H9 (cell line): Measurements from ENCODE around the gene AMIGO1. TPM values are rescaled to one million over a fixed set of nuclear protein-coding genes. Genes with fewer than 3 reads are reported as not detected.

Experiments used
- DNase-seq: peaks from one replicate; pipeline ENCODE4 v3.0.0-alpha.2; 2017
- H2AFZ ChIP-seq: one replicate; pipeline ENCODE4 v1.6.1; 2013; ENCODE audit warnings: mild to moderate bottlenecking, low read length, control low read depth, moderate library complexity
- H2AK5ac ChIP-seq: 2 replicates; pipeline ENCODE4 v1.6.1; 2013; ENCODE audit warnings: low read length, control low read depth, mixed read lengths; ENCODE audit not compliant: insufficient read length
- H2BK120ac ChIP-seq: one replicate; pipeline ENCODE4 v1.6.1; 2013; ENCODE audit warnings: low read depth, mild to moderate bottlenecking, low read length, control low read depth, inconsistent platforms; ENCODE audit not compliant: poor library complexity, severe bottlenecking
- H2BK12ac ChIP-seq: 2 replicates; pipeline ENCODE4 v1.6.1; 2013; ENCODE audit warnings: low read length, control low read depth, mixed read lengths, low read depth; ENCODE audit not compliant: insufficient read length
- H2BK15ac ChIP-seq: 2 replicates; pipeline ENCODE4 v1.6.1; 2013; ENCODE audit warnings: low read depth, low read length, control low read depth
- H2BK20ac ChIP-seq: one replicate; pipeline ENCODE4 v1.6.1; 2013; ENCODE audit warnings: low read depth, mild to moderate bottlenecking, low read length, control low read depth, inconsistent platforms; ENCODE audit not compliant: poor library complexity, severe bottlenecking
- H2BK5ac ChIP-seq: 2 replicates; pipeline ENCODE4 v1.6.1; 2013; ENCODE audit warnings: low read length, control low read depth, mixed read lengths; ENCODE audit not compliant: insufficient read length
- H3K14ac ChIP-seq: 2 replicates; pipeline ENCODE4 v1.6.1; 2013; ENCODE audit warnings: low read length, control low read depth; ENCODE audit not compliant: insufficient read depth
- H3K18ac ChIP-seq: 2 replicates; pipeline ENCODE4 v1.6.1; 2013; ENCODE audit warnings: low read depth, mild to moderate bottlenecking, mixed read lengths, low read length, control low read depth; ENCODE audit not compliant: insufficient read length
- H3K23ac ChIP-seq: 2 replicates; pipeline ENCODE4 v1.6.1; 2013; ENCODE audit warnings: low read length, control low read depth, mixed read lengths, low read depth; ENCODE audit not compliant: insufficient read length
- H3K23me2 ChIP-seq: 2 replicates; pipeline ENCODE4 v1.6.1; 2013; ENCODE audit warnings: low read depth, mild to moderate bottlenecking, mixed read lengths, low read length, control low read depth; ENCODE audit not compliant: insufficient read length, poor library complexity, severe bottlenecking
- H3K27ac ChIP-seq: 2 replicates; pipeline ENCODE4 v1.5.1; 2013; ENCODE audit warnings: low read length, control low read depth, mixed read lengths, low read depth; ENCODE audit not compliant: insufficient read length
- H3K27me3 ChIP-seq: 2 replicates; pipeline ENCODE4 v1.6.1; 2013; ENCODE audit warnings: low read length, control low read depth, inconsistent platforms; ENCODE audit not compliant: insufficient read depth
- H3K4ac ChIP-seq: 2 replicates; pipeline ENCODE4 v1.6.1; 2013; ENCODE audit warnings: low read depth, mild to moderate bottlenecking, control low read depth, inconsistent platforms, low read length, moderate library complexity
- H3K4me1 ChIP-seq: 2 replicates; pipeline ENCODE4 v1.6.1; 2013; ENCODE audit warnings: low read length, control low read depth, inconsistent platforms; ENCODE audit not compliant: insufficient read depth
- H3K4me2 ChIP-seq: 2 replicates; pipeline ENCODE4 v1.6.1; 2013; ENCODE audit warnings: low read length, control low read depth, mixed read lengths; ENCODE audit not compliant: insufficient read length, insufficient read depth
- H3K56ac ChIP-seq: 2 replicates; pipeline ENCODE4 v1.6.1; 2013; ENCODE audit warnings: low read depth, mild to moderate bottlenecking, mixed read lengths, low read length, control low read depth; ENCODE audit not compliant: insufficient read length
- H3K79me1 ChIP-seq: 2 replicates; pipeline ENCODE4 v1.6.1; 2013; ENCODE audit warnings: low read depth, mild to moderate bottlenecking, moderate library complexity, low read length, control low read depth, inconsistent platforms; ENCODE audit not compliant: insufficient read depth, poor library complexity, severe bottlenecking
- H3K79me2 ChIP-seq: 2 replicates; pipeline ENCODE4 v1.6.1; 2013; ENCODE audit warnings: low read length, control low read depth, inconsistent platforms; ENCODE audit not compliant: insufficient read depth
- H3K9ac ChIP-seq: 2 replicates; pipeline ENCODE4 v1.6.1; 2013; ENCODE audit warnings: low read length, control low read depth, mixed read lengths; ENCODE audit not compliant: insufficient read length; ENCODE audit errors: extremely low read depth
- H3K9me3 ChIP-seq: one replicate; pipeline ENCODE4 v1.6.1; 2013; ENCODE audit warnings: low read depth, low read length, inconsistent platforms; ENCODE audit not compliant: control insufficient read depth
- H3T11ph ChIP-seq: one replicate; pipeline ENCODE4 v1.6.1; 2013; ENCODE audit warnings: mild to moderate bottlenecking, low read length, control low read depth, inconsistent platforms
- H4K20me1 ChIP-seq: one replicate; pipeline ENCODE4 v1.6.1; 2013; ENCODE audit not compliant: control insufficient read depth, insufficient read length, insufficient read depth
- H4K5ac ChIP-seq: 2 replicates; pipeline ENCODE4 v1.6.1; 2013; ENCODE audit warnings: low read depth, mild to moderate bottlenecking, mixed read lengths, low read length, control low read depth; ENCODE audit not compliant: insufficient read length
- H4K8ac ChIP-seq: replicated peaks from 2 replicates; pipeline ENCODE4 v1.6.1; 2013; ENCODE audit warnings: low read length, control low read depth, mixed read lengths, low read depth; ENCODE audit not compliant: insufficient read length
- H4K91ac ChIP-seq: 2 replicates; pipeline ENCODE4 v1.6.1; 2013; ENCODE audit warnings: low read depth, mild to moderate bottlenecking, moderate library complexity, mixed read lengths, low read length, control low read depth; ENCODE audit not compliant: insufficient read length
- H3K27ac Mint-ChIP-seq, 3 experiments: 2 replicates in 2 of 3; 3 replicates in 1 of 3; pipeline ENCODE4 v1.8.0; 2020 to 2021; ENCODE audit warnings: mixed read lengths in 3 of 3, mild to moderate bottlenecking in 1 of 3, moderate library complexity in 1 of 3
- H3K27me3 Mint-ChIP-seq: 2 replicates; pipeline ENCODE4 v1.8.0; 2021; ENCODE audit warnings: low read depth, mild to moderate bottlenecking, moderate library complexity, mixed read lengths
- H3K36me3 Mint-ChIP-seq, 3 experiments: 2 replicates in 2 of 3; 3 replicates in 1 of 3; pipeline ENCODE4 v1.8.0; 2020 to 2021; ENCODE audit warnings: low read depth in 3 of 3, mixed read lengths in 3 of 3; ENCODE audit not compliant: insufficient read depth in 1 of 3
- H3K4me1 Mint-ChIP-seq, 2 experiments: 2 replicates each; pipeline ENCODE4 v1.8.0; 2020; ENCODE audit warnings: mixed read lengths in 2 of 2
- H3K4me3 Mint-ChIP-seq, 2 experiments: 2 replicates in 1 of 2; 3 replicates in 1 of 2; pipeline ENCODE4 v1.8.0; 2020 to 2021; ENCODE audit warnings: mild to moderate bottlenecking in 2 of 2, mixed read lengths in 2 of 2, moderate library complexity in 1 of 2
- H3K9me3 Mint-ChIP-seq, 2 experiments: 2 replicates in 1 of 2; 3 replicates in 1 of 2; pipeline ENCODE4 v1.8.0; 2020; ENCODE audit warnings: mild to moderate bottlenecking in 2 of 2, mixed read lengths in 2 of 2, moderate library complexity in 1 of 2
- WGBS: extraction: QIAGEN DNeasy Blood & Tissue Kit; methylation state at CpG from one replicate; pipeline ENCODE4 v1.1.7; 2013; ENCODE audit warnings: missing lambda C conversion rate, low lambda C conversion rate, mixed read lengths; ENCODE audit not compliant: insufficient read length; ENCODE audit errors: extremely low coverage; 5-methylcytosine and 5-hydroxymethylcytosine counted together
- total RNA-seq: library from RNA; stranded (reverse); gene quantifications from 2 replicates; pipeline ENCODE4 v1.2.1, GENCODE V29; 2021
- TF ChIP-seq, protein P1 (sequence below): fragments of 200-600 bp; sonication (generic); conservative IDR thresholded peaks from 3 replicates; pipeline ENCODE4 v1.8.0; 2021; ENCODE audit warnings: antibody characterized with exemption, mild to moderate bottlenecking

AMIGO1 gene
- total RNA-seq, 1 experiment from 2014 or later: 4.1 TPM

DNA sequence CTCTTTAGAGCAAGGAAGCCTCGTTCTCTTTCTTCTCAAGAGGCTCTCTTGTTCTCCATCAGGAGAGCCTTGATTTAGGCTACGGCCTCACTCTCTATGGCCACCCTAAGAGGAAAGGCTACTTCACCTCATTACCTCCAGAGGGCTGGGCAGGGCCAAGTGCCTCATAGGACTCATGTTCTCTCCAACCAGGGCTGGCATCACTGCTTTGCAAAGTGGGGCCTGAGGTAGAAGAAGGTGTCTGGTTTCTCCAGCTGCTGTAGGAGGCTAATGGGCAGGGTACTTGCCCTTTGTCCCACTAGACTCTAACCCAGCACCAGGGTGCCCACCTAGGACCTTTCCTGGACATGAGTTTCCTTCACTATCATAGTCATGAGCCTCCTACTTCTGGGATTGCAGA lies 27.9 kb downstream of the AMIGO1 start:
- H3K4me3 Mint-ChIP-seq: no peak overlapping the region
- H3K4ac ChIP-seq: no peak overlapping the region
- no CpG with 5 or more reads among the region's 2 CpGs for WGBS
- H3K18ac ChIP-seq: no peak overlapping the region
- peaks cover 5 to 13% (median 5%) of the 10 kb centered on the region in 3 experiments; a peak in 5 of 7 replicates for H3K36me3 Mint-ChIP-seq
- H3K9me3 ChIP-seq: no peaks in the 10 kb centered on the region
- no peak overlapping the region for H3K4me2 ChIP-seq
- peaks cover 2% of the 10 kb centered on the region; the same call in 1 of the 2 replicates for H3K4me1 ChIP-seq
- H2BK12ac ChIP-seq: no peak overlapping the region
- TF ChIP-seq, protein P1, sequence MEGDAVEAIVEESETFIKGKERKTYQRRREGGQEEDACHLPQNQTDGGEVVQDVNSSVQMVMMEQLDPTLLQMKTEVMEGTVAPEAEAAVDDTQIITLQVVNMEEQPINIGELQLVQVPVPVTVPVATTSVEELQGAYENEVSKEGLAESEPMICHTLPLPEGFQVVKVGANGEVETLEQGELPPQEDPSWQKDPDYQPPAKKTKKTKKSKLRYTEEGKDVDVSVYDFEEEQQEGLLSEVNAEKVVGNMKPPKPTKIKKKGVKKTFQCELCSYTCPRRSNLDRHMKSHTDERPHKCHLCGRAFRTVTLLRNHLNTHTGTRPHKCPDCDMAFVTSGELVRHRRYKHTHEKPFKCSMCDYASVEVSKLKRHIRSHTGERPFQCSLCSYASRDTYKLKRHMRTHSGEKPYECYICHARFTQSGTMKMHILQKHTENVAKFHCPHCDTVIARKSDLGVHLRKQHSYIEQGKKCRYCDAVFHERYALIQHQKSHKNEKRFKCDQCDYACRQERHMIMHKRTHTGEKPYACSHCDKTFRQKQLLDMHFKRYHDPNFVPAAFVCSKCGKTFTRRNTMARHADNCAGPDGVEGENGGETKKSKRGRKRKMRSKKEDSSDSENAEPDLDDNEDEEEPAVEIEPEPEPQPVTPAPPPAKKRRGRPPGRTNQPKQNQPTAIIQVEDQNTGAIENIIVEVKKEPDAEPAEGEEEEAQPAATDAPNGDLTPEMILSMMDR: no peak
- H3K27ac ChIP-seq: no peak overlapping the region
- peaks cover 25 to 32% of the 10 kb centered on the region in 2 experiments for H3K4me1 Mint-ChIP-seq
- H4K20me1 ChIP-seq: no peaks in the 10 kb centered on the region
- no peak overlapping the region for H4K8ac ChIP-seq
- no peak overlapping the region for H3K14ac ChIP-seq
- no peak overlapping the region for H3K27ac Mint-ChIP-seq
- H4K5ac ChIP-seq: no peak overlapping the region
- DNase-seq: no peak
- peaks cover 15% of the 10 kb centered on the region for H3K23me2 ChIP-seq
- H3K79me1 ChIP-seq: no peaks in the 10 kb centered on the region
- H2AK5ac ChIP-seq: no peak overlapping the region
- no peaks in the 10 kb centered on the region for H3K79me2 ChIP-seq
- no peaks in the 10 kb centered on the region; a peak in 1 of 5 replicates for H3K9me3 Mint-ChIP-seq
- H4K91ac ChIP-seq: no peak overlapping the region
- H3K56ac ChIP-seq: no peak overlapping the region
- no peak overlapping the region for H2AFZ ChIP-seq
- H3K9ac ChIP-seq: no peak overlapping the region
- peaks cover 24% of the 10 kb centered on the region for H3K27me3 Mint-ChIP-seq
- H3T11ph ChIP-seq: no peak overlapping the region
- no peak overlapping the region for H2BK5ac ChIP-seq
- H2BK15ac ChIP-seq: no peak overlapping the region
- H2BK20ac ChIP-seq: no peak overlapping the region
- H3K23ac ChIP-seq: no peak overlapping the region
- no peaks in the 10 kb centered on the region for H3K27me3 ChIP-seq
- no peak overlapping the region for H2BK120ac ChIP-seq
